Dermis lymphatic vessel endothelial cell (primary cell): ENCODE results near the gene CD109. TPM values are rescaled to one million over a fixed set of nuclear protein-coding genes. Genes with fewer than 3 reads are reported as not detected.

Experiments
- total RNA-seq: library from RNA; depleted of rRNA; stranded (reverse); fragments of >200 nt; gene quantifications from 2 replicates; pipeline ENCODE4 v1.2.1, GENCODE V29; 2014

CD109 gene
- total RNA-seq, result 3.8 and 3.9 TPM in 2 replicates

DNA sequence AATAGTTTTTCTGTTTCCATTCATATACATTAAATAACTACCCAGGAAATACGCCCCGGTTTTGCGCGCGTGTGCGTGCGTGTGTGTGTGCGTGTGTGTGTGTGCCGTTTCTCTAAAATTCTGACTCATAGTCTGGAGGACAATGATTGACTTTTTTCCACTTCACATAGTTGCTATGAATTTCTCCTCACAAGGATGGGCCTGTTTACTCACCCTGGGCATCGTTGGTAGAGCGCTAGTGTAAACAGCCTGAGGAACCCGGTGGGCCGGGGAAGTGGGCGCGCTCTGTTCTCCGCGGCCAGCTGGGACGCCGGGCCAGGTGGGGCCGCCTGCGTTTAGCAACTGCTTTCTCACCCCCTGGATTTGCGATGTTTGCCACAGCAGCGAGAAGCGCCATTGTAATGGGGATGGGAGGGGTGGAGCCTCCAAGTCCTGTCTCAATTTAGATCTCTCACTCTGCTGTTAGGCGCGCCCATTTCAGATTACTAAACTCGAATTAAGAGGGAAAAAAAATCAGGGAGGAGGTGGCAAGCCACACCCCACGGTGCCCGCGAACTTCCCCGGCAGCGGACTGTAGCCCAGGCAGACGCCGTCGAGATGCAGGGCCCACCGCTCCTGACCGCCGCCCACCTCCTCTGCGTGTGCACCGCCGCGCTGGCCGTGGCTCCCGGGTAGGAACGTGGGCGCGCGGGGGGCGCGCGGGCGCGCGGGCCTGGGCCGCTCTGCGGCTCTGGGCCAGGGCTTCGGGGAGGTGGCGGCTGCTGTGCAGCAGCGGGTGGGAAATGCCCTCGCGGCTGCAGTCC lies at the start of gene CD109:
CD109 (plus strand) TSS at position 585 of the 803 bp plus-strand sequence; CDS start at position 598, 13 bp downstream.

GRCh38 chr6:73653571-73654424 lies 42.2 kb upstream of the CD109 start, which contains the start of gene SLC17A5:
Gene SLC17A5, minus strand, starts transcription at chr6:73653992. Its CDS starts 106 bp downstream, at chr6:73653886.

Other genes with a start within 250 kb of the CD109 start
- 0.69 and 0.98 TPM in 2 replicates for gene CGAS, start 243.9 kb upstream of the CD109 start, total RNA-seq
- 22.1 and 27.2 TPM in 2 replicates for gene MTO1, start 234.5 kb upstream of the CD109 start, total RNA-seq
- gene EEF1A1, start 175.2 kb upstream of the CD109 start, total RNA-seq, result 28,755 and 30,765 TPM in 2 replicates
- 19.5 and 40.3 TPM in 2 replicates for gene SLC17A5, start 42.2 kb upstream of the CD109 start, total RNA-seq